CD4-positive, alpha-beta memory T cell (primary cell): Measurements from ENCODE around the gene DRC7. TPM values are rescaled to one million over a fixed set of nuclear protein-coding genes. Genes with fewer than 3 reads are reported as not detected.

Source experiments
- CTCF ChIA-PET: fragments of 350-600 bp; sonication (Branson Sonifier 250); formaldehyde crosslinking; loops from one replicate; lab custom pipeline; 2021; ENCODE audit warnings: inconsistent platforms; ENCODE audit not compliant: partially characterized antibody; lab: Charles Lee
- POLR2A ChIA-PET: fragments of 350-600 bp; sonication (Branson Sonifier 250); formaldehyde crosslinking; loops from one replicate; lab custom pipeline; 2021; ENCODE audit not compliant: partially characterized antibody; lab: Charles Lee
- DNase-seq, 5 donors: peaks; one replicate each; pipeline versions ENCODE4 v3.0.0 to v3.0.0-alpha.2; 2020 to 2022; ENCODE audit warnings: mixed read lengths in 1 of 5
- H3K27ac ChIP-seq: one replicate; pipeline ENCODE4 v1.7.0; 2013; ENCODE audit warnings: low read depth, low read length
- H3K27me3 ChIP-seq: 2 replicates; pipeline ENCODE4 v1.7.0; 2013; ENCODE audit warnings: mild to moderate bottlenecking, low read length, moderate library complexity; ENCODE audit not compliant: insufficient read depth
- H3K36me3 ChIP-seq: 2 replicates; pipeline ENCODE4 v1.7.0; 2013; ENCODE audit warnings: mild to moderate bottlenecking, low read length, moderate library complexity; ENCODE audit not compliant: insufficient read depth
- H3K4me1 ChIP-seq: 2 replicates; pipeline ENCODE4 v1.7.0; 2013; ENCODE audit warnings: mild to moderate bottlenecking, low read length, moderate library complexity; ENCODE audit not compliant: insufficient read depth
- H3K4me3 ChIP-seq, 2 donors: one replicate each; pipeline ENCODE4 v1.7.0; 2013; ENCODE audit warnings: low read length in 2 of 2, mild to moderate bottlenecking in 1 of 2
- H3K9me3 ChIP-seq, 2 donors: one replicate each; pipeline ENCODE4 v1.7.0; 2013; ENCODE audit warnings: low read length in 2 of 2, control low read depth in 1 of 2; ENCODE audit not compliant: control insufficient read depth in 1 of 2
- H3K27ac Mint-ChIP-seq, 7 donors: one replicate each; pipeline ENCODE4 v1.8.0; 2020 to 2021; ENCODE audit warnings: mixed read lengths in 7 of 7, mild to moderate bottlenecking in 6 of 7, inconsistent platforms in 3 of 7, moderate library complexity in 3 of 7
- H3K27me3 Mint-ChIP-seq, 2 donors: one replicate each; pipeline ENCODE4 v1.8.0; 2020 to 2021; ENCODE audit warnings: mixed read lengths in 2 of 2
- H3K36me3 Mint-ChIP-seq, 2 donors: one replicate each; pipeline ENCODE4 v1.8.0; 2020 to 2021; ENCODE audit warnings: mixed read lengths in 2 of 2, inconsistent platforms in 1 of 2, mild to moderate bottlenecking in 1 of 2
- H3K4me1 Mint-ChIP-seq, 4 donors: one replicate each; pipeline ENCODE4 v1.8.0; 2020 to 2021; ENCODE audit warnings: mixed read lengths in 4 of 4, mild to moderate bottlenecking in 1 of 4
- H3K4me3 Mint-ChIP-seq, 8 donors: one replicate each; pipeline ENCODE4 v1.8.0; 2020 to 2021; ENCODE audit warnings: mixed read lengths in 8 of 8, mild to moderate bottlenecking in 7 of 8, moderate library complexity in 6 of 8, inconsistent platforms in 3 of 8
- H3K9me3 Mint-ChIP-seq, 8 donors: one replicate each; pipeline ENCODE4 v1.8.0; 2020 to 2021; ENCODE audit warnings: mixed read lengths in 8 of 8, mild to moderate bottlenecking in 5 of 8, inconsistent platforms in 3 of 8, moderate library complexity in 1 of 8
- intact Hi-C: fragments of 100-400 bp; cut with micrococcal nuclease; formaldehyde crosslinking; loops from one replicate; pipeline ENCODE4 v1.15.1; 2023
- polyA plus RNA-seq, 2 donors: library from polyadenylated mRNA; unstranded; fragments of 300-500 nt; fragmentation: Illumina TruSeq; gene quantifications; one replicate each; pipeline ENCODE4 v1.2.3, GENCODE V29; 2021
- total RNA-seq, 2 experiments: library from RNA; stranded (reverse); gene quantifications; one replicate each; pipeline ENCODE4 v1.2.3, GENCODE V29; 2021

DRC7 gene, protein sequence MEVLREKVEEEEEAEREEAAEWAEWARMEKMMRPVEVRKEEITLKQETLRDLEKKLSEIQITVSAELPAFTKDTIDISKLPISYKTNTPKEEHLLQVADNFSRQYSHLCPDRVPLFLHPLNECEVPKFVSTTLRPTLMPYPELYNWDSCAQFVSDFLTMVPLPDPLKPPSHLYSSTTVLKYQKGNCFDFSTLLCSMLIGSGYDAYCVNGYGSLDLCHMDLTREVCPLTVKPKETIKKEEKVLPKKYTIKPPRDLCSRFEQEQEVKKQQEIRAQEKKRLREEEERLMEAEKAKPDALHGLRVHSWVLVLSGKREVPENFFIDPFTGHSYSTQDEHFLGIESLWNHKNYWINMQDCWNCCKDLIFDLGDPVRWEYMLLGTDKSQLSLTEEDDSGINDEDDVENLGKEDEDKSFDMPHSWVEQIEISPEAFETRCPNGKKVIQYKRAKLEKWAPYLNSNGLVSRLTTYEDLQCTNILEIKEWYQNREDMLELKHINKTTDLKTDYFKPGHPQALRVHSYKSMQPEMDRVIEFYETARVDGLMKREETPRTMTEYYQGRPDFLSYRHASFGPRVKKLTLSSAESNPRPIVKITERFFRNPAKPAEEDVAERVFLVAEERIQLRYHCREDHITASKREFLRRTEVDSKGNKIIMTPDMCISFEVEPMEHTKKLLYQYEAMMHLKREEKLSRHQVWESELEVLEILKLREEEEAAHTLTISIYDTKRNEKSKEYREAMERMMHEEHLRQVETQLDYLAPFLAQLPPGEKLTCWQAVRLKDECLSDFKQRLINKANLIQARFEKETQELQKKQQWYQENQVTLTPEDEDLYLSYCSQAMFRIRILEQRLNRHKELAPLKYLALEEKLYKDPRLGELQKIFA
- total RNA-seq (not detected), polyA plus RNA-seq (not detected)

DNA sequence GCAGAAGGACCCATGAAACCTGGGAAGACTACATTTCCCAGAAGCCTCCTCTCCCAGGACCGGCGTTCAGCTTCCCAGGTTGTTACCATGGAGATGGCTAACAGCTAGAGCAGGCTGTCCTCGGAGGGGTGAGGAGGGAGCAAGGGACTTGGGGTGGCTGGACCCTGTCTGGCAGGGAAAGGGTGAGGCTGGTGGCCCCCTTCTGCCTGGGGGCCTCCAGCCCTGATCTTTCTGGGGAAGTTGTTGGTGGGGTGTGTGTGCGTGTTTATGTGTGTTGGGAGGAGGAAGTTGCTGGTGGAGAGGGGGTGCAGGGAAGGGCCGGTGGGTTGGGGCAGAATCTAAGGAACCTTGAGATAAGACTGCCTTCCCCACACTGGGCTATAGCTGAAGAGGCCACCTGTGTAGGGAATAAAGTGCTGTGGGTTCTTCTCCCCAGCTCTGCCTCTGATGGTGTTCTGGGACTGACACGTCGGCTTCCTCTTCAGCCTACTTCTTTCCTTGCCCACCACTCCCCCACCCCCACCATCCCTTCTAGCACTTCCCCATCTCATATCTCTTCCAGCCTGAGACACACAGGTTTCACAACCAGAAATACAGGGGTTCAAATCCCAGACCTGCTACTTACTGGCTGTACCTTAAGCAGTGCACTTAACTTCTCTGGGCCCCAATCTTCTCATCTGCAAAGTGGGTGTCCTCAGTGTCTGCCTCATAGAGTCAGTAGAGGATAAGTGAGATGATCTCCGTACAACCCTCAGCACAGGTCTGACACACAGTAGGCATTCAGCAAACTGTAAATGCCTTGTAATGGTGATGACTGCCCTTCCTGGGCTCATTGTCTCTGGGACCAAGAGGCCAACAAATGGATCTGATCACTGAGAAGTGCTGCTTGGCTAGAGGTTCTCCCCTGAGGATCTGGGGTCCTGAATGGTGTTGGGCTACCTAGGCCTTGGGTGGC lies at the start of gene DRC7:
TSS of gene DRC7 (plus strand) at position 82 of the 955 bp plus-strand sequence. CDS start 3,144 bp downstream, outside the sequence.
- ChIA-PET CTCF (no interaction called here), POLR2A (no interaction called here)
- Histone ChIP-seq H3K27ac (no peak within 1 kb of the TSS), H3K9me3 (no peaks in the 10 kb centered on the region), H3K36me3 (no peaks in the 10 kb centered on the region), H3K4me3 (no peak within 1 kb of the TSS), H3K27me3 (no peaks in the 10 kb centered on the region), H3K4me1 (peaks cover 5% of the 10 kb centered on the region)
- peak in 1 of 5 donors; percentile 11 for DNase-seq
- Mint-ChIP-seq H3K4me1 (peaks cover 1 to 4% (median 3%) of the 10 kb centered on the region in 4 donors), H3K36me3 (no peaks in the 10 kb centered on the region), H3K9me3 (no peaks in the 10 kb centered on the region), H3K27me3 (peaks cover 0 to 2% of the 10 kb centered on the region in 2 donors), H3K27ac (peak within 1 kb of the TSS in 3 of 7 donors; percentile 15 to 77 (median 29)), H3K4me3 (peak within 1 kb of the TSS in 3 of 8 donors; percentile 3 to 52 (median 43))
- intact Hi-C loops, result no loop called here

DNA sequence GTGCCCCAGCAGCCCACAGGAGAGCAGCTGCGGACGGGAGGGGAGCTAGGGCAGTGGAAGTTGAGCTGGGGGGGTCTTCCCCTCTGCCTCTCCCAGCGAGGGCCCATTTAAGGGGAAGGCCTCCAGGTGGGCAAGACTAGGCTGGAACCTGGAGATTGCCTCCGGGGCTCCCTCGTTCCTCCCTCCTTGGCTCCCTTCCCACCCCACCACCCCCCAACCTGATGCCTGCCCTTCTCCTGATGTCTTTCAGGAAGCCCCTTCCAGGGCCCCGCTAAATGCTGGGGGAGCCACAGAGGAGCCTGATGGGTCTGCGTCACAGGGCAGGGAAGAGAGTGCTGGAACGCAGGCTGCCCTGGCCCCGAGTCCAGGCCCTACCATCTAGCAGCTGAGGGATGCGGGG lies 49.4 kb upstream of the DRC7 start:
- Histone ChIP-seq H3K9me3 (no peaks in the 10 kb centered on the region), H3K4me1 (peaks cover 14% of the 10 kb centered on the region), H3K36me3 (no peaks in the 10 kb centered on the region), H3K27me3 (no peaks in the 10 kb centered on the region), H3K4me3 (no peak overlapping the region), H3K27ac (no peak overlapping the region)
- POLR2A ChIA-PET, result interaction anchor here (1.2 kb wide), 1 partner anchor 53 kb away, joined by 4 read pairs; no protein-coding TSS in a partner anchor
- Mint-ChIP-seq H3K9me3 (no peaks in the 10 kb centered on the region), H3K36me3 (no peaks in the 10 kb centered on the region), H3K4me1 (peaks cover 6 to 22% (median 13%) of the 10 kb centered on the region in 4 donors), H3K27me3 (no peaks in the 10 kb centered on the region), H3K27ac (no peak overlapping the region), H3K4me3 (no peak overlapping the region)
- CTCF ChIA-PET, result interaction anchor here (8.4 to 11.4 kb wide), 2 partner anchors 49 to 66 kb away, joined by 190 to 357 read pairs; no protein-coding TSS in a partner anchor
- intact Hi-C loops, result no loop called here
- no peak for DNase-seq

GRCh38 chr16:57645691-57646387 lies 48.8 kb upstream of the DRC7 start:
- Mint-ChIP-seq H3K27me3 (no peaks in the 10 kb centered on the region), H3K27ac (peak overlapping the region in 2 of 7 donors; percentile 56 to 57), H3K36me3 (no peaks in the 10 kb centered on the region), H3K9me3 (no peaks in the 10 kb centered on the region), H3K4me1 (peaks cover 6 to 22% (median 13%) of the 10 kb centered on the region in 4 donors), H3K4me3 (peak overlapping the region in 1 of 8 donors; percentile 18)
- no peaks in the 10 kb centered on the region for H3K9me3 ChIP-seq
- no peaks in the 10 kb centered on the region for H3K36me3 ChIP-seq
- no peak overlapping the region for H3K27ac ChIP-seq
- POLR2A ChIA-PET, result interaction anchor here (1.2 to 2.0 kb wide), 2 partner anchors 44 to 54 kb away, joined by 4 to 10 read pairs; no protein-coding TSS in a partner anchor
- CTCF ChIA-PET, result interaction anchor here (0.8 to 11.4 kb wide), 4 partner anchors 12 to 67 kb away, joined by 3 to 357 read pairs (median 127); no protein-coding TSS in a partner anchor
- H3K27me3 ChIP-seq, result no peaks in the 10 kb centered on the region
- intact Hi-C loops, result no loop called here
- peaks cover 14% of the 10 kb centered on the region for H3K4me1 ChIP-seq
- no peak overlapping the region for H3K4me3 ChIP-seq
- no peak for DNase-seq

DNA sequence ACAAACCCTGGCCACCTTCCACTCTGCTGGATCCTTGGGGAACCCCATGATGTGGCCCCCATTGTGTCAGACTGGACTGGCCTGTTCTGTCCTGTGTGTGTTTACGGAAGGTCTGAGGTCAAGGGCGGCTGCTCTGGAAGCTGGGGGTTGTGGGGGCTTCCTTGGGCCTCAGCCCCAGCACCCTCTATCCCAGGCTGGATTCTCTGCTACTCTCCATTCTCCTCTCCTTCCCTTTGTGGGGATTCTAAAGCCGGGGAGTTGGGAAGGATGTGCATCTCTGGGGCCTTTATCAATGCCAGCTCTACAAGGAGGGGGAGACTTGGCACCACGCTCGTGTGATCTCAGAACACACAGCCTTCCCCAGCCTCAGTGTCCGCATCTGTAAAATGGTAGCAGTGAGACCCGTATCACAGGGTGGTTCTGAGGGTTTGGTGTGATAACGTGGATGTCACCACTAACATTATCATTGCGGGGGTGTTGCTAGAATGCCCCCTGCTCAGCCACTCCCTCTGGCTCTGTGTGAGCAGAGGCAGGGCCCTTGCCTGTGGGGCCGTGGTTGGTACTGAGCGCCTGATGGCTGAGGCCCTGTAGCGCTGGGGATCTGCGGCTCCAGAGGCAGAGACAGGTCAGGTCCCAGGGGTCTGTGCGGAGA lies 48.1 kb upstream of the DRC7 start:
- DNase-seq, result no peak
- CTCF ChIA-PET, result interaction anchor here (0.8 to 11.4 kb wide), 6 partner anchors 9 to 359 kb away, joined by 3 to 357 read pairs (median 49); no protein-coding TSS in a partner anchor
- H3K27ac ChIP-seq, result no peak overlapping the region

GRCh38 chr16:57647136-57647875 lies 47.3 kb upstream of the DRC7 start:
- no peaks in the 10 kb centered on the region for H3K27me3 Mint-ChIP-seq
- DNase-seq, result no peak
- H3K9me3 Mint-ChIP-seq, result no peaks in the 10 kb centered on the region
- CTCF ChIA-PET, result interaction anchor here (0.7 to 11.4 kb wide), 7 partner anchors 10 to 358 kb away, joined by 3 to 357 read pairs (median 34); no protein-coding TSS in a partner anchor
- peak overlapping the region in 4 of 7 donors; percentile 50 to 78 (median 56) for H3K27ac Mint-ChIP-seq
- no peak overlapping the region for H3K4me3 ChIP-seq
- POLR2A ChIA-PET, result interaction anchor here (0.8 to 4.2 kb wide), 5 partner anchors 38 to 88 kb away, joined by 3 to 16 read pairs (median 4); partner anchors contain the start of gene KATNB1
- no peaks in the 10 kb centered on the region for H3K27me3 ChIP-seq
- H3K4me1 Mint-ChIP-seq, result peaks cover 15 to 32% (median 22%) of the 10 kb centered on the region in 4 donors
- no peak overlapping the region for H3K4me3 Mint-ChIP-seq
- H3K36me3 ChIP-seq, result no peaks in the 10 kb centered on the region
- H3K4me1 ChIP-seq, result peaks cover 26% of the 10 kb centered on the region
- H3K36me3 Mint-ChIP-seq, result no peaks in the 10 kb centered on the region
- intact Hi-C loops, result no loop called here
- H3K9me3 ChIP-seq, result no peaks in the 10 kb centered on the region
- no peak overlapping the region for H3K27ac ChIP-seq

More for the DNA sequence above, 48.1 kb upstream of the DRC7 start:
- H3K9me3 ChIP-seq, result no peaks in the 10 kb centered on the region
- no peaks in the 10 kb centered on the region for H3K27me3 Mint-ChIP-seq
- no peak overlapping the region for H3K4me3 Mint-ChIP-seq
- peak overlapping the region in 2 of 7 donors; percentile 32 to 47 for H3K27ac Mint-ChIP-seq
- no peaks in the 10 kb centered on the region for H3K27me3 ChIP-seq
- no peak overlapping the region for H3K4me3 ChIP-seq
- intact Hi-C loops, result no loop called here
- H3K9me3 Mint-ChIP-seq, result no peaks in the 10 kb centered on the region
- POLR2A ChIA-PET, result interaction anchor here (1.5 to 4.2 kb wide), 3 partner anchors 45 to 89 kb away, joined by 4 to 16 read pairs (median 10); partner anchors contain the start of gene KATNB1
- H3K4me1 Mint-ChIP-seq, result peaks cover 7 to 25% (median 15%) of the 10 kb centered on the region in 4 donors
- no peaks in the 10 kb centered on the region for H3K36me3 ChIP-seq
- peaks cover 18% of the 10 kb centered on the region for H3K4me1 ChIP-seq
- no peaks in the 10 kb centered on the region for H3K36me3 Mint-ChIP-seq
